ENCODE results near the gene RIOK1. TPM values are rescaled to one million over a fixed set of nuclear protein-coding genes. Genes with fewer than 3 reads are reported as not detected.
"Not testable (repeated sequence)": the region's sequence is repeated elsewhere in the genome, so short reads cannot be mapped to it uniquely, and the experiment has no call there.

RIOK1 gene
- total RNA-seq, 4 donors from 2014 or later: 9.8 to 66.5 (median 23.9) TPM

DNA sequence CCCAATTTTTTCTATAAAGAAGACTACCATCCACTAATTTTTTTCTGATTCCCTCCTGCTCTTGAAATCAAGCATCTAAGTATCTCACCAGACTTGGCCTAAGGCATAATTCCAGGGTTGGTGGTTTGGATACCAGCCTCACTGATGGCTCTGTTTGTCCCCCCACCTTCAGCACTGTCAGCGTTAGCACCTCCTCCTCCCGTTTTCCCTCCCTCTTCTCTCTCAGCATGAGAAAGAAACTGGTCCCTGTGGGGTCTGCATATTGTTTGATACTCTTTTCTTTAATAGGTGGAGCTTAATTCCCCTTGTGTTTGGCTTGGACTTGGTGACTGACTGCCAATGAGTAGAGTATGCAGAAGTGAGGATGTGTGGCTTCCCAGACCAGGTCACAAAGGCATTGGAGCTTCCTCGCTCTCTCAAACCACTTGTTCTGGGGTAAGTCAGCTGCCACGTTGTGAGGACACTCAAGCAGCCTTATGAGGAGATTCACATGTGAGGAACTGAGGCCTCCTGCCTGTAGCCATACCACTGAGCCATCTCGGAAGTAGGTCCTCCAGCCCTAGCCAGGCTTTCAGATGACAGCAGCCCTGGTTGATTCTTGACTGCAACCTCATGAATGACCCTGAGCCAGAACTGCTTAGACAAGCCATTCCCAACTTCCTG, 65.2 kb downstream of the RIOK1 start:
- no peak for TF ChIP-seq POLR2AphosphoS5 (IDR thresholded peaks at IDR 0.05)
- no peak for TF ChIP-seq EP300 (IDR thresholded peaks at IDR 0.05; ENCODE audit: low read depth)
- TF ChIP-seq, protein P1, sequence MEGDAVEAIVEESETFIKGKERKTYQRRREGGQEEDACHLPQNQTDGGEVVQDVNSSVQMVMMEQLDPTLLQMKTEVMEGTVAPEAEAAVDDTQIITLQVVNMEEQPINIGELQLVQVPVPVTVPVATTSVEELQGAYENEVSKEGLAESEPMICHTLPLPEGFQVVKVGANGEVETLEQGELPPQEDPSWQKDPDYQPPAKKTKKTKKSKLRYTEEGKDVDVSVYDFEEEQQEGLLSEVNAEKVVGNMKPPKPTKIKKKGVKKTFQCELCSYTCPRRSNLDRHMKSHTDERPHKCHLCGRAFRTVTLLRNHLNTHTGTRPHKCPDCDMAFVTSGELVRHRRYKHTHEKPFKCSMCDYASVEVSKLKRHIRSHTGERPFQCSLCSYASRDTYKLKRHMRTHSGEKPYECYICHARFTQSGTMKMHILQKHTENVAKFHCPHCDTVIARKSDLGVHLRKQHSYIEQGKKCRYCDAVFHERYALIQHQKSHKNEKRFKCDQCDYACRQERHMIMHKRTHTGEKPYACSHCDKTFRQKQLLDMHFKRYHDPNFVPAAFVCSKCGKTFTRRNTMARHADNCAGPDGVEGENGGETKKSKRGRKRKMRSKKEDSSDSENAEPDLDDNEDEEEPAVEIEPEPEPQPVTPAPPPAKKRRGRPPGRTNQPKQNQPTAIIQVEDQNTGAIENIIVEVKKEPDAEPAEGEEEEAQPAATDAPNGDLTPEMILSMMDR (IDR thresholded peaks at IDR 0.05): no peak
- no peak for TF ChIP-seq POLR2A (IDR thresholded peaks at IDR 0.05)
- in situ Hi-C loops (cut with MboI; ENCODE audit: low pct_ligation_motif_present in 1 of 4, low pct_unique_long_range_greater_than_20kb in 1 of 4, low sequenced_read_pairs in 3 of 4): no loop called here
- WGBS, 2 donors (ENCODE audit: low coverage in 1 of 2): 66 to 79% methylated on average over 3 to 5 of the region's 5 CpGs
- Histone ChIP-seq H3K9me3 (no peaks in the 10 kb centered on the region), H3K36me3 (no peaks in the 10 kb centered on the region), H3K4me1 (no peaks in the 10 kb centered on the region), H3K4me3 (no peak overlapping the region), H3K27ac (no peak overlapping the region), H3K27me3 (no peaks in the 10 kb centered on the region)
- no peak for DNase-seq
- intact Hi-C loops (cut with DNase I; ENCODE audit: low total_unique reads): no loop called here

DNA sequence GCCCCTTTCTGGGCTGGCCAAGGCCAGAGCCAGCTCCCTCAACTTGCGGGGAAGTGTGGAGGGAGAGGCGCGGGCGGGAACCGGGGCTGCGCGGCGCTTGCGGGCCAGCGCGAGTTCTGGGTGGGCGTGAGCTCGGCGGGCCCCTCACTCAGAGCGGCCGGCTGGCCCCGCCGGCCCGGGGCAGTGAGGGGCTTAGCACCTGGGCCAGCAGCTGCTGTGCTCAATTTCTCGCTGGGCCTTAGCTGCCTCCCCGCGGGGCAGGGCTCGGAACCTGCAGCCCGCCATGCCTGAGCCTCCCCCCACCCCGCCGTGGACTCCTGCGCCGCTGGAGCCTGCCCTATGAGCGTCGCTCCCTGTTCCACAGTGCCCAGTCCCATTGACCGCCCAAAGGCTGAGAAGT, 66.7 kb downstream of the RIOK1 start:
- H3K4me3 ChIP-seq; intact Hi-C loops (cut with DNase I; ENCODE audit: low total_unique reads); H3K4me1 ChIP-seq; in situ Hi-C loops (cut with MboI; ENCODE audit: low pct_ligation_motif_present in 1 of 4, low pct_unique_long_range_greater_than_20kb in 1 of 4, low sequenced_read_pairs in 3 of 4); DNase-seq; H3K27ac ChIP-seq; H3K27me3 ChIP-seq; H3K36me3 ChIP-seq; H3K9me3 ChIP-seq: not testable (repeated sequence)
- WGBS, 2 donors (ENCODE audit: low coverage in 1 of 2): 87 to 99% methylated on average over 3 to 16 of the region's 31 CpGs

DNA sequence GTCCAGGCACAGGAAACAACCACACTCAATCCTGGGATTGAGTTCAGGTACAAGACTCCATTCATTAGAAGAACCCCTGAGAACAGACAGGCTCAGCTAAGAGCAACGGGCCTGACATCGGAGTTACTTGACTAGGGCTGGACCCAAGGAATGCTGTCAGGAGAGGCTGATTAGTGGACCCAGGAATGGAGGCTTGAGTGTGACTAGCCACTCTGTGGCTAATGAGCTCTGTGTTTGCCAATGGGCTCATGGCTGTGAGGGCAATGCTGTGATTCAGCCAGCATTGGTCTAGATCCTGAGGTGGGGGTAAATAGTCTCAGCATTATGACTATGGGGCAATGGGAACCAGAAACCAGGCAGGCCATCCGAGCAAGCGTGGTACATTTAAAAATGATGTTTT, 71.8 kb downstream of the RIOK1 start:
- in situ Hi-C loops (cut with MboI; ENCODE audit: low pct_ligation_motif_present in 1 of 4, low pct_unique_long_range_greater_than_20kb in 1 of 4, low sequenced_read_pairs in 3 of 4): no loop called here
- Histone ChIP-seq H3K27ac (no peak overlapping the region), H3K36me3 (no peaks in the 10 kb centered on the region), H3K9me3 (no peaks in the 10 kb centered on the region), H3K27me3 (no peaks in the 10 kb centered on the region), H3K4me1 (peaks cover 0 to 2% (median 0%) of the 10 kb centered on the region in 4 donors), H3K4me3 (no peak overlapping the region)
- intact Hi-C loops (cut with DNase I; ENCODE audit: low total_unique reads): no loop called here
- DNase-seq: no peak
- no peak for TF ChIP-seq POLR2AphosphoS5 (IDR thresholded peaks at IDR 0.05)
- TF ChIP-seq EP300 (IDR thresholded peaks at IDR 0.05; ENCODE audit: low read depth): no peak
- TF ChIP-seq POLR2A (IDR thresholded peaks at IDR 0.05): no peak
- TF ChIP-seq, protein P1 (IDR thresholded peaks at IDR 0.05): no peak
- 75 to 81% methylated on average over 2 to 4 of the region's 4 CpGs for WGBS, 2 donors (ENCODE audit: low coverage in 1 of 2)

DNA sequence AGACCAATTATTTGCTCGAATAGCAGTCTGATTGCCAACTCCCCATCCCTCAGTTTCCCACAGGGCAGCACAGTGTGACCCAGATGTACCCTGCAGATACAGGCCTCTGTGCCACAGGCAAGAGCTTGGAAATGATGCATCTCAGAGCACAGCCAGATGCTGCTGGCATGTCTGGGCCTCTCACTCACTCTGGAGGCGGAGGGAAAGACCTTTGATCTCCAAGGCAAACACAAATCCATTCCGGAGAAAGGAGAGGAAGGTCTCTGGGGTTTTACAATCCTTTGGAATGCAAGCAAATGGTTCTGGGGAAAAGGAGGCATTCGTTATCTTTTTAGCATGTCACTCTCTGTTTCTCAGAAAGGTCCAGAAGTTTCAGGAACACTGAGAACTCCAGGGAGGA, 74.2 kb downstream of the RIOK1 start:
- Histone ChIP-seq H3K4me3 (no peak overlapping the region), H3K27me3 (no peaks in the 10 kb centered on the region), H3K36me3 (no peaks in the 10 kb centered on the region), H3K4me1 (peaks cover 0 to 12% (median 0%) of the 10 kb centered on the region in 4 donors), H3K27ac (peak overlapping the region in 1 of 4 donors; percentile 1), H3K9me3 (no peaks in the 10 kb centered on the region)
- in situ Hi-C loops (cut with MboI; ENCODE audit: low pct_ligation_motif_present in 1 of 4, low pct_unique_long_range_greater_than_20kb in 1 of 4, low sequenced_read_pairs in 3 of 4): no loop called here
- intact Hi-C loops (cut with DNase I; ENCODE audit: low total_unique reads): no loop called here
- peak; percentile 43 for DNase-seq
- WGBS, 2 donors (ENCODE audit: low coverage in 1 of 2): 28 to 33% methylated on average over 1 to 4 of the region's 4 CpGs
- TF ChIP-seq POLR2A (IDR thresholded peaks at IDR 0.05): no peak
- TF ChIP-seq POLR2AphosphoS5 (IDR thresholded peaks at IDR 0.05): no peak
- TF ChIP-seq EP300 (IDR thresholded peaks at IDR 0.05; ENCODE audit: low read depth): no peak
- TF ChIP-seq, protein P1 (IDR thresholded peaks at IDR 0.05): no peak
